ENCODE measurements around the gene LTBP1. TPM values are rescaled to one million over a fixed set of nuclear protein-coding genes. Genes with fewer than 3 reads are reported as not detected.

Gene LTBP1
- total and polyA plus RNA-seq, 10 of the 15 experiments (the other 5 are each of a cell fraction or from before 2014, with no cell fraction given) = 0.01 to 0.28 (median 0.12) TPM; not detected in 2

- ATAC-seq = no peak
- Histone ChIP-seq H3K4me1 (ENCODE audit: control insufficient read depth, insufficient read depth, low read length) (no peaks in the 10 kb centered on the region), H3K4me3 (no peak overlapping the region), H3K9me3 (replicated peaks; ENCODE audit: control insufficient read depth, insufficient read depth, low read length) (no peaks in the 10 kb centered on the region), H3K27ac (ENCODE audit: control insufficient read depth, insufficient read depth) (no peak overlapping the region), H3K27me3 (replicated peaks in 1 of 2; ENCODE audit: control insufficient read depth in 2 of 2, insufficient read depth in 2 of 2, low read length in 1 of 2) (0 out of 4 replicates have a peak, but pooled peaks cover 0 to 5% of the 10 kb centered on the region in 2 experiments), H4K20me1 (ENCODE audit: control insufficient read depth, insufficient read depth) (no peaks in the 10 kb centered on the region), H3K36me3 (ENCODE audit: control insufficient read depth in 2 of 2, insufficient read depth in 2 of 2, low read length in 1 of 2) (no peaks in the 10 kb centered on the region), H3K9ac (ENCODE audit: control insufficient read depth, insufficient read depth, low read length) (no peak overlapping the region), H2AFZ (ENCODE audit: control insufficient read depth, low read depth, low read length) (no peak overlapping the region), H3K4me2 (ENCODE audit: control insufficient read depth, insufficient read depth) (no peak overlapping the region), H3K79me2 (ENCODE audit: control insufficient read depth, insufficient read depth, low read length) (no peaks in the 10 kb centered on the region)
- TF ChIP-seq SMAD1 (IDR thresholded peaks at IDR 0.05; ENCODE audit: low read depth, partially characterized antibody) (no peak), EGR1 (IDR thresholded peaks at IDR 0.05; ENCODE audit: borderline replicate concordance in 1 of 2, low read depth in 2 of 2, low read length in 2 of 2) (no peak), POLR2A (IDR thresholded peaks at IDR 0.05; ENCODE audit: low read depth, low read length) (no peak), ZBTB40 (IDR thresholded peaks at IDR 0.05; ENCODE audit: borderline replicate concordance) (no peak), TCF3 (IDR thresholded peaks at IDR 0.05; ENCODE audit: borderline replicate concordance, insufficient read depth, low read depth, low read length) (no peak), ELK1 (IDR thresholded peaks at IDR 0.05; ENCODE audit: low read depth, low read length) (no peak), WRNIP1 (IDR thresholded peaks at IDR 0.05; ENCODE audit: borderline replicate concordance, low read depth, low read length) (no peak), JUND (IDR thresholded peaks at IDR 0.05; ENCODE audit: low read depth, low read length) (no peak), FOXK2 (IDR thresholded peaks at IDR 0.05) (no peak)
- 42% methylated on average over 3 of the region's 3 CpGs for WGBS (ENCODE audit: insufficient coverage, insufficient replicate concordance, low lambda C conversion rate, missing lambda C conversion rate)
- ChIA-PET SMC1A (ENCODE audit: uncharacterized antibody, unreplicated experiment) (interaction anchor here (0.9 kb wide), 1 partner anchor 89 kb away, joined by 3 read pairs; no protein-coding TSS in a partner anchor), RAD21 (ENCODE audit: unreplicated experiment) (no interaction called here), POLR2A (no interaction called here), CTCF (interaction anchor here (0.6 kb wide), 1 partner anchor 32 kb away, joined by 3 read pairs; no protein-coding TSS in a partner anchor)
- intact Hi-C loops (cut with micrococcal nuclease; ENCODE audit: unreplicated experiment) (no loop called here), in situ Hi-C loops (cut with MboI) (no loop called here)
- BruUV-seq (replicated peaks) = no TSS peak
- no peak for DNase-seq (ENCODE audit: low read depth, low spot score)
- no peak for FAIRE-seq
These were observed 199.3 kb downstream of the LTBP1 start for GRCh38 chr2:33146102-33146501.

Data from GM12878 (cell line).